NB4 (cell line): ENCODE data around the gene ST6GALNAC2.

Experiments
- CTCF ChIP-seq: IDR thresholded peaks from one replicate; pipeline ENCODE4 v1.5.1; 2012; ENCODE audit warnings: low read depth, low read length
- MYC ChIP-seq: IDR thresholded peaks from 2 replicates; pipeline ENCODE4 v1.6.1; 2011; ENCODE audit warnings: low read depth, low read length

GRCh38 chr17:76575570-76575969, 10.1 kb downstream of the ST6GALNAC2 start:
- TF ChIP-seq CTCF (no peak), MYC (no peak)
